CD1c-positive myeloid dendritic cell (primary cell): ENCODE data around the gene PRR15L.
"Not testable (repeated sequence)": the region's sequence is repeated elsewhere in the genome, so short reads cannot be mapped to it uniquely, and the experiment has no call there.

Experiments
- DNase-seq: peaks from one replicate; pipeline ENCODE4 v3.0.0-alpha.2; 2016; ENCODE audit errors: extremely low spot score

The PRR15L gene

GRCh38 chr17:47935468-47935867 is 22.2 kb downstream of the PRR15L start:
- DNase-seq: not testable (repeated sequence)

- DNase-seq: no peak
Observed at GRCh38 chr17:47934856-47935255, 22.8 kb downstream of the PRR15L start.

- no peak for DNase-seq
Observed at GRCh38 chr17:47931848-47932247, 25.8 kb downstream of the PRR15L start.

DNA sequence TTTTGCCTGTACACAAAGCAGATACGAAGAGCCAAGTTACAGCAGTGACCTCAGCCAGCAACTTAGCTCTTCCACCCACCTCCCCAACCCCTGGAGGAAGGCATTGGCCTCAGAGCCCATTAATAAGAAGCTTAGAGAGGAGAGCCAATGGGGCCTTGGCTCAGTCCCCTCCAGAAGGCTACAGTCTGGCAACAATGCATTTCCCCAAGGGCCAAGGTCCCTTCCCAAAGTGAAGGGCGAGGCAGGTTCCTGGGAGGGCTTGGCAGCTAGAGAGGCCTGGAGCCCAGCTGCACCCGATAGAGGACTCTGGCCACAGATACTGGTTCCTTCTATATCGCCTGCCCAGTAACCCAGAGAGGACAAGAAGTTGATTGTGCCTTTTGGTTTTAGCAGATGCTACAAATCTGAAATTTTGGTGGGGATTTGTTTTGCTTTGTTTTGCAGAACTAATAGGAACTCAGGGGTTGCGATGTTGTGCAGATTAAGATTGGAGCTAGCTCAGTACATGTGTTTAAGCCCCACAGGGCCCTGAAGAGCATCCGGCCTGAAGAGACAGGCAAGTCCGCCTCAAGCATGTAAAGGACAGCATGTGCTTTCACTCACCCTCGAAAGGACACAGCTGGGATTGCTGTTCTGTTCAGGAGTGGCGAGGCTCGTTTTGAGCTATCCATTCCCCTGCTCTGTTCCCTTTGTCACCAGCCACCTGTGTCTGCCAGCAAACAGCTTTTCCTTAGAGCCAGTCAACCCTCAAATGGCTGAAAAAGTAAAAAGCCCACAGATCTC is 28.3 kb downstream of the PRR15L start:
- DNase-seq: no peak

DNA sequence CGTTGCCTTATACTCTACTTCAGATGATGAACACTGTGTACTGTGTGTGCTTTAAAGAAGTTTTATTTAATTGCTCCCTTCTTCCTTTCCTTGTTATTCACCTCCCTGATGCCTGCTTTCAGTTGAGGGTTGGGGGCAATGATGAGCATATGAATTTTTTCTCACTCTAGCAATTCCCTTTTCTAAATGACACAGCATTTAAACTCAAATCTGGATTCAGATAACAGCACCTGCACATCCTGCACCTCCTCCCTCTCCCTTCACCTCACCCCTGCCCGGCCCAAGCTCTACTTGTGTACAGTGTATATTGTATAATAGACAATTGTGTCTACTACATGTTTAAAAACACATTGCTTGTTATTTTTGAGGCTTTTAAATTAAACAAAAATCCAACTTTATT is 29.3 kb downstream of the PRR15L start:
- no peak for DNase-seq

DNA sequence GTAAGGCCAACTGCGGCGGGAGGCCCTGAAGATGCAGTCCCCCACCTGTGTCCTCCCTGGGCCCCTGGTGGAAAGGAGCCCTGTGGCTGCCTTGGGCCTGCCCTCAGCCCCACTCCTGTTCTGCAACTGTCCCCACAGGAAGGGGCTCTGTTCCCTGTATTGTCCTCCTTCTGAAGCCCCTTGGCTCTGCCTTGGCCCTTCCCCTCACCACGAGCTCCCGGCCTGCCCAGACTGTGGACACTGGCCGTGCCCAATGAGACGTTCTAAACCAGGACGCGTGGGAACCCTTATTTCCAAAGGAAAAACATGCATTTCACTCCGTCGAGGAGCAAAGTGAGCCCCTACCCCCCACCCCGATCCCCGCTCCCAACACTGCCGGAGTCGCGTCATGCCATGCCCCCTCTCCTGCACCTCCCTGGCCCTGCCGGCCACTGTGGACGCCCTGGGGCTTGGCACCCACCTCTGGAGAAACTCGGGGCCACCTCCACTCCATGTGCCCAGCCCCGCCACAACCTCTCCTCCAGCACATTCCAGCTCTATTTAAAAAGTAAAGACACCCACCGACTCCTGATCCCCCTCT is 29.8 kb downstream of the PRR15L start:
- no peak for DNase-seq

DNA sequence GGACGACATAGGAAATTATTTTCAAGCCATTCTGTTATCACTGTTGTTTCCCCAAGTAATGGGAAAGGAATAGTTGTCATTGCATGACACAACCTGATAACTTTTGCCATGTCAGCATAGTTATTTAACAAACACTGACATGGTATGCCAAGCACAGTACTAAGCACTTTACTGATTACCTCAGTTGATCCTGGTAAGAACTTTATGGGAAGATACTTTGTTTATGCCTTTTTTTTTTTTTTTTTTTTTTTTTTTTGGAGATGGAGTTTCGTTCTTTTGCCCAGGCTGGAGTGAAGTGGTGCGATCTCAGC is 32.0 kb downstream of the PRR15L start:
- DNase-seq: no peak

DNA sequence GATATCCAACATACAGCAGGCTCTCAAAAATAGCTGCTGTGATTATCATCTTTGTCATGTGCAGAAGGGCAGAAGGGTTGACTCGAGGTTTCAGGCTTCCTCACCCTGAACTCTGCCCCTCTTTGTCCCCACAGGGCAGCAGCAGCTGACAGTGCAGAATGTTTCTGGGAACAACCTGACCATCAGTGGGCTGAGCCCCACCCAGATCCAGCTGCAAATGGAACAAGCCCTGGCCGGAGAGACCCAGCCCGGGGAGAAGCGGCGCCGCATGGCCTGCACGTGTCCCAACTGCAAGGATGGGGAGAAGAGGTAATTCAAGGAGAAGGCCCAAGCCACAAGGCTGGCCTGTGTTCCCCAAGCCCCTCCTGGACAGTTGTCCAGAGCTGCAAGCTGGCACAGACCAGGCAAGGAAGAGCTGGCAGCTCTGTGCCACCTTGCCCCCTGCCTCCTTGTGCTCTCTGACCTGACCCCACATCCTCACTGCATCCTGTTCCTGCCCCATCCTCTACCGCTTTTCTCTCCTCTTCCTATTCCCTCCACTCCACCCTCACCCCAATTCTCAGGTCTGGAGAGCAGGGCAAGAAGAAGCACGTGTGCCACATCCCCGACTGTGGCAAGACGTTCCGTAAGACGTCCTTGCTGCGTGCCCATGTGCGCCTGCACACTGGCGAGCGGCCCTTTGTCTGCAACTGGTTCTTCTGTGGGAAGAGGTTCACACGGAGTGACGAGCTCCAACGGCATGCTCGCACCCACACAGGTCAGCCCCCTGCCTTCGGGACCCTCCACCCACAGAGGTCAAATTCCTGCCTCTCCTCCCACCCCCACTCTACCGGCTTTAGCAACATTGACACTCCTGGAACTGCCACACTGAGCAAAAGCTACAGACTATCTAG is 32.7 kb downstream of the PRR15L start:
- no peak for DNase-seq

GRCh38 chr17:47919889-47920288 is 37.8 kb downstream of the PRR15L start:
- not testable (repeated sequence) for DNase-seq

GRCh38 chr17:47918991-47919390 is 38.7 kb downstream of the PRR15L start:
- no peak for DNase-seq

- peak; percentile 26 for DNase-seq
Observed at GRCh38 chr17:47918006-47918405, 39.7 kb downstream of the PRR15L start.

DNA sequence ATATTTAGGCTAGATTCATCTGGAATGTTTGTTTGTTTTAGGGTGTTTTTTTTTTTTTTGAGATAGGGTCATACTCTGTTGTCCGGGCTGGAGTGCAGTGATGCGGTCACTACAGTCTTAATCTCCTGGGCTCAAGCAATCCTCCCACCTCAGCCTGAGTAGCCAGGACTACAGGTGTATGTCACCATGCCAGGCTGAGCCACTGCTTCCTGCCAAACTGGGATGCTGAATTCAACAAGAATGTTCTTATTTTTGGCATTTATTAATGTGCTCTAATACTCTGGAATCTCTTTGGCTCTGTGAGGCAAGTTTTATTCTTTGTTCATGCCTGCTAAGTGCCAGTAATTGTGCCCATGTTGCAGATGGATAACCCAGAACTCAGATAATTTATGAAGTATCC is 40.1 kb downstream of the PRR15L start:
- DNase-seq: no peak

GRCh38 chr17:47916489-47917208 is 41.0 kb downstream of the PRR15L start:
- DNase-seq: no peak

GRCh38 chr17:47915776-47916398 is 41.8 kb downstream of the PRR15L start:
- no peak for DNase-seq

- no peak for DNase-seq
Observed at GRCh38 chr17:47914306-47914948, 43.3 kb downstream of the PRR15L start.

DNA sequence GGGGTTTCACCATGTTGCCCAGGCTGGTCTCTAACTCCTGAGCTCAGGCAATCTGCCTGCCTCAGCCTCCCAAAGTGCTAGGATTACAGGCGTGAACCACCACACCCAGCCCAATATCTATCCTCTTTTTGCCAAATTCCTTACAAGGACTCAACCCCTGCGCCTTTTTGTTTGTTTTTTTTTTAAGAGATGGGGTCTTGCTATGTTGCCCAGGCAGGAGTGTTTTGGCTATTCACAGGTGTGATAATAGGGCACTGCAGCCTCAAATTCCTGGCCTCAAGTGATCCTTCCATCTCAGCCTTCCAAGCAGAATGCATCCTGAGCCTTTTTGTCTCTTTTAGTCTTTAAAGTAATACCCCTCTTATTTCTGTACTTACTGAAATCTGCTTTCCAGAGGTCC is 44.6 kb downstream of the PRR15L start:
- no peak for DNase-seq

GRCh38 chr17:47907932-47908562 is 49.6 kb downstream of the PRR15L start:
- peak; percentile 26 for DNase-seq

GRCh38 chr17:47906443-47906842 is 51.2 kb downstream of the PRR15L start:
- no peak for DNase-seq

- DNase-seq: no peak
Observed at GRCh38 chr17:47905221-47905733, 52.4 kb downstream of the PRR15L start.

GRCh38 chr17:47902039-47902744 is 55.5 kb downstream of the PRR15L start:
- DNase-seq: no peak
